Activated CD8-positive, alpha-beta memory T cell treated with anti-CD3 and anti-CD28 coated beads, Interleukin-2, amount 50 U/mL, for 1 hour (primary cell): Measurements from ENCODE around the gene PPP1R16B.
A peak's percentile ranks its signal among the peaks of the same experiment; 100 is the strongest.

ENCODE experiments used
- DNase-seq: peaks from one replicate; pipeline ENCODE4 v3.0.0-alpha.2; 2020; ENCODE audit errors: extremely low read depth

PPP1R16B gene

DNA sequence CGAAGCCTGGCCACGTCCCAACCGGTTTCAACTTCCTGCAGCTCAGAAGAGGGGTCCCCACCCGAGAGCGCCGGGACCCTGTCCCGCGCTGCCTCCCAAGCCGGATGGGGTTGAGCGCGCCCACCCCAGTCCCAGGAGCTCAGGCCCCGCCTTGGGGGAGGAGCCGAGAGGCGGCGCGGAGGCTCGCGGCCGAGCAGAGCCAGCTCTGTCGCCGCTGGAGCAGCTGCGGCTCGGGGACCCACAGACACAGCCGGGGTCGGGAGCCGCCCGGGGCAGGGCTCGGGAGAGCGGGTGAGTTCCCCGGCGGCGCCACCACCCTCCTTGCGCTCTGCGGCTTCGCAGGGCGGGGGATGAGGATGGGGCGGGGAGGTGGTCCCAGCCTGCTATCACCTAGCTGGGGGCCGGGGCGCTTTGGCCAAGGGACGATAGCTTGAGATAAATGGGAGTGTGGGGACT is at the start of gene PPP1R16B:
Gene PPP1R16B, plus strand, starts transcription at position 196 of the 456 bp plus-strand sequence. CDS start 30,229 bp downstream, outside the sequence.
- DNase-seq, result peak; percentile 59

DNA sequence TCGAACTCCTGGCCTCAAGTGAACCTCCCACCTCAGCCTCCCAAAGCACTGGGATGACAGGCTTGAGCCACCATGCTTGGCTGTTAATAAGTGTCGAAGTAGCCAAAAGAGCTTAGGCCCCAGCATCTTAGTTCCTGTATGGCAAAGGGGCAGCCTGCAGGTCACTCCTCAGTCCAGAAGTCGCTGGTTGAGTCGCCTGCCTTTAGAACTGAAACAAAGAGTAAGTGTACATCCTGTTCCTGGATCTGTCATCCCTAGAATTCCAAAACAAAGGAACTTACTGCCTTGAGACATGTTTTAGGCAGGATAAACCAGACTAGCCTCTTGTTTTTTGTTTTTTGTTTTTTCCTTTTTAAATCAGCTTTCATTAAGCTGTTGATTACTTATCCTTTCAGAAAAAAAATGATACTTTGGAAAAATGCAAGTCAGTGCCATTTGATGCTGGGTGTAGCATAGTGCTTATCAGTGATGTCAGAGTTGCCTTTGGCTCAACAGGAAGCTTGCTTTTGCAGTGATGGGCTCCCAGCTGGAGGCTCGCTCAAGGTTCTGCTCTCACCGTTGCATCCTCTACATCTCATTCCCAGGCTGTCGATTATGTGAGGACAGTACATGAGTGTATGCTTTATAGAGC is 48.2 kb upstream of the PPP1R16B start:
- DNase-seq, result no peak

DNA sequence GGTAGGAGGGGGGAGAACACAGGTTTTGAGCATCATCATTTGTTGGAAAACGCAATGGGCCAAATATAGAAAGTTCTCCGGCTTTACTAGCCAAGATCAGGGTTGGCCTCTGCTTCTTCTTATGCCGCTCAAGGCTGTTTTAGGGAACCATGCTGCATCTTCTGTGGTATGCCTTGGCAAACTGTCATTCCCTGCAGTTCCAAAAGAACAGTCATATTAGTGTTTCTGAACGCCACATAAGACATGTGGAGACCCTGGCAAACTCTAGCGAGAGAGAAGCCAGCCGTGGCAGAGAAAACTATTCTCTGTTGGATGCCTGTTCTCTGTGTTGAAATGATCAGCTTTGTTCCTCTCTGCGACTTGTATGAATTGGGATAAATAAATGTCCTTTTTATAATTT is 46.4 kb upstream of the PPP1R16B start:
- no peak for DNase-seq

DNA sequence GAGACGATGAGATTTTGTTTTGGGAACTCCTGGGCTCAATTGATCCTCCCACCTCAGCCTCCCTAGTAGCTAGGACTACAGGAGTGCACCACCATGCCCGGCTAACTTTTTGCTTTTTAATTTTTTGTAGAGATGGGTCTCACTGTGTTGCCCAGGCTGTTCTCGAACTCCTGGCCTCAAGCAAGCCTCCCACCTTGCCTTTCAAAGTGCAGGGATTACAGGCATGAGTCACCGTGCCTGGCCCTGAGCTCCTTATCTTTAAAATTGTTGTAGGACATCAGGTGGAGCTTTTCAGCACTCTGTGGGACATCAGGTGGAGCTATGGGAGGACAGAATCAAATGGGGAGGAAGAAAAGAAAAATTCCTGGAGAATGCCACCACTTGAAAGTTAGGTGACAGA is 44.5 kb upstream of the PPP1R16B start:
- no peak for DNase-seq

DNA sequence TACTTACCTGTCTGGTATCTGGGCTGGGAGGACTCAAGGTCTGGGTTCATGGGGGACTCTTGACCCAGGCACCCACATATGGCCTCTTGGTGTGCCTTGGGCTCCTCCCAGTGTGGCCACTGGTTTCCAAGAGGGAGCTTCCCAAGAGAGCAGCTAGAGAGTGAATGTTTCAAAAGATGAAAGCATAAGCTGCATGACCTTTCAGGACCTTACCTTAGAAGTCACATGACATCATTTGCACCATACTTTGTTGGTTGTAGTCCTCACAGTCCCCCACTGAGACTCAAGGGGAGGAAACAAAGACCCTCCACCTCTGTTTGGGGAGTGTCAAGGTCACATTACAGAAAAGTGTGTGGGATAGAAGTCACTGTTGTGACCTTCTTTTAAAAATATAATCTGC is 43.3 kb upstream of the PPP1R16B start:
- no peak for DNase-seq

DNA sequence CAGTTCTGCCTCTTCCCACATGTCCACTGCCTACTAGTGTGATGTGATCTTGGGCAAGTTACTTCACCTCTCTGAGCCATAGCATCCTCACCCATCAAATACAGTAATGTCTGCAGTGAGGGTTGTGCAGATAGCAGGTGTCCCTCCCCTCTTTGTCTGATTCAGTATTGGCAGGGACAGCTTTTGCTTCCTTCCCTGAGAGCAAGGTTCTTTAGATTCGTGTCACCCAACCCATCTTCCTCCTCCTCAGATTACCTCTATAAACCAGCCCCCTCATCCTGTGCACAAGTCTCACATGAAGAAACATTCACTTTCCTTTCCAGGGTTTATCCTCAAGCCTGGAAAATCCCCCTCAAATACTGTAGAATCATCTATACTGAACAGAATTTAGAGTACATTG is 41.9 kb upstream of the PPP1R16B start:
- no peak for DNase-seq

DNA sequence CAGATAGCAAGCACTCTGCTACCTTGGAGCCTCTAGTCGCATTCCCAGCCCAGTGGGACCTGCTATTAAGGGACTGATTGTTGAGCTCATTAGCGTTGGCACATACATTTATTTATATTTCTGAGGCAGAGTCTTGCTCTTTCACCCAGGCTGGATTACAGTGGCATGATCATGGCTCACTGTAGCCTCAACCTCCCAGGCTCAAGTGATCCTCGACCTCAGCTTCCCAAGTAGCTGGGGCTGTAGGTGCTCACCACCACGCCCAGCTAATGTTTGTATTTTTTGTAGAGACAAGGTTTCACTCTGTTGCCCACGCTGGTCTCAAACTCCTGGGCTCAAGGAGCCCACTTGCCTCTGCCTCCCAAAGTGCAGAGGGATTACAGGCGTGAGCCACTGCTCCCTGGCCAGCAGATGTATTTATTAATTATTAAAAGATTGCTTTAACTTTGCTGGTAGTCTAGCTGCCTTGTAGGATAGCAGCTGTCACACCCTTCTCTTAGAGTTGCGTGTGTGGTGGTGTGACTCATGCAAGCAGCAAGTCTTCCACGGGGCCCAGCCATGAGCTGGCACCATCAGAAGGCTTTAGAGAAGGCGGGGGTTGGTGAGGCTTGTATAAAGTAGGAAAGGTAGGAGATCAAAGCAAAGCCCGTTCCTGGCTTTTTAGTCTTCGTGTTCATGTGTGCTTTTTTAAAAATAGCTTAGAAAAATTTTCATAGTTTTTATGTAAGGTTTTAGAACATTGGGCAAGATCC is 40.8 kb upstream of the PPP1R16B start:
- DNase-seq, result no peak

DNA sequence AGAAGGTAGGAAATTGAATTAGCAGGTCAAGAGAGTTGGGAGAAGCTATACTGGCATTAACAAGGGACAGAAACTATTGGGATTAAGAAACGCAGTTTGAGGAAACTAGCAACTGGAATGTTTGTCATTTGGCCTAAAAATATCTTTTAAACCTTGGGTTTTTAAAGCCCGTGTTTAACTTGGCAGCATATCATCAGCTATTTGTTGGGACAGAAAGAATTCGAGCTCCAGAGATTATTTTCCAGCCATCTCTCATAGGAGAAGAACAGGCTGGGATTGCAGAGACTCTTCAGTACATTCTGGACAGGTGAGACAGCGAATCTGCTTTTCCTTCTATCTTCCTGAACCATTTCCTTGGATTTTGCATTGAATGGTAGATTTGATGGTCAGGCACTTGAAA is 39.4 kb upstream of the PPP1R16B start:
- no peak for DNase-seq

DNA sequence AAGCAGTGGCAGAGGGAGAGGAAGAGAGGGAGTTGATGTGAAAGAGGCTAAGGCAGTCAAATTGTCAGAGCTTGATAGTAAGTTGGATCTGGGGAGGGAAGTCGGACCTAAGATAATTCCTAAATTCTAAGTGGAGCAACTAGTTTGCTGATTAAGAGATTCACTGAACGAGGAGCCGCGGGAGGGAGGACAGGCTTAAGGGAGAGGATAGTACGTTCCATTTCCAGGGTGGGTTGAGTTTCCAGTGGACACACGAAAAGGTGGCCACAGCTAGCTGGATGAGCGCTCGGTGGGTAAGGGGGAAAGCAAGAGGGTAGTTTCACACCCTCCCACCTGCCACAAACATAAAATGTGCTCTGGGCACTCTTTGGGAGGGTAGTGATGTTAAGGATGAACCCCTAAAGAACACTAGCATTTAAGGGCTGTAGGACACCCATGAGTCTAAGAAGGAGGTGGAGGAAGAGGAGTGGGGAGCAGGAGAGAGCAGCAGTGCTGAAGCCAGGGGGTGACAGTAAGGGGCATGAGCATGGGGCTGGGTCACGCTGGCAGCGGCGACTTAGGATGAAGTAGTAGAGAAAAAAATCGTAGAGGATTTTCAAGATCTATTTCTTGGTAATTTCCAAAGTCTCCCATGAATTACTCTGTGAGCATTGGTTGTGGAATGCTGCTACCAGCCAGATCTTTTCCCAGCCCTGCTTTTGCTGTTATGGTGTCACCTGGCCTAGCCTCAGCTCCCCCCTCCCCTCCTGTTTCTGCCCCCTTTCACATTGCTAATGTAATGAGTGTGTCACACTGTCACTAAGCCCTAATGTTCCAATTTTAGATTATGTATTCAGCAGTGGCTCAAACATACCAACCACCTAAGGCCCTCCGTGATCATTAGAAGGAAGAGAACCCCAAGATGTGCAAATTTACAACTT is 35.9 kb upstream of the PPP1R16B start:
- DNase-seq, result no peak

DNA sequence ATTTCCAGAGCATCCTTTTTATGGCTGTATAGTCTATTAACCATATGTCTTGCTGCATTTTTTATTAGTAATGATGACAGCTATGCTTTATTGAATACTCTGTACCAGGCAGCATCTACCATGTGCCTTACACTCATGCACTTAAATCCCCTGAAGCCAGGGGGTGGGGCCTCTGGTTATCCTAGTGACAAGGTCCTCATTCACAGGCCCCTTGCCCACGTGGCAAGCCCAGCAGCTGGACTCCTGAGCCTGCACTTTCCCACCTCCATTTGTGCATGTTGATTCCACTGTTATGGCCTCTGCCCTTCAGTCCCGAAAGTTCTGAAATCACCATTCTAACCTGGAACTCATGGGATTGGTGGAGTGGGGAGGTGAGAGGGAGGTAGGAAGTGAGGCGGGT is 35.0 kb upstream of the PPP1R16B start:
- DNase-seq, result no peak

DNA sequence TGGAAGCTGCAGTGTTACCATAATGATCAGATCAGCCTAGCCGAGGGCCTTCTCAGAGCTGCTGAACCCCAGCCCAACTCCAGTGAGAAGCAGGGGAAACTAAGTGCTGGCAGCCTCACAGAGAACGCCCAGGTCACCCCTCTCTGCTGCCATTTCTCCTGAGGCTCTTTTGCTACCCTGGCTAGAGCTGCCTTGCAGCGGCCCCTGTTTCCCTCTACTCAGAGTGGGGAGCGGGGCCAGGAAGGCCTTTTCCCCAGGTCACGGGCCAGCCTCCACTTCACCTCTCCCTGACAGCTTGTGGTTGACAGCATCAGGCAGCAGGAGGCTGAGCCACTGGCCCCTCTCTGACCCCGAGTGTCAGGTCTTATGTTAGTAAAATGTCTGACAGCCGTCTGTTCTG is 34.5 kb upstream of the PPP1R16B start:
- no peak for DNase-seq

DNA sequence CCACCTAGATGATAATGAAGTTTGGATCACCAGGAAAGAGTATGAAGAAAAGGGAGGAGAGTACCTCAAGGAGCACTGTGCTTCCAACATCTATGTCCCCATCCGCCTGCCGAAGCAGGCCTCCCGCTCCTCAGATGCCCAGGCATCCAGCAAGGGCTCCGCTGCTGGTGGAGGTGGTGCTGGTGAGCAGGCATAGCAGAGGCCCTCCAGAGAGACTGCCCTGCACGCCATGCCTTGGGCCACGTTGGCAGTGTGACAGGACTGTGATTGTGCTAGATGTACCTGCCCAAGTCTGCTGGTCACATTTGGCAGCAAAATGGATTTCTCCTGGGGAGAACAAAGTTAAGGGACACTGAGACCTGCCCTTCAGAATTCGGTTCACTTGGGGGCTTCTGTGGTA is 33.9 kb upstream of the PPP1R16B start:
- no peak for DNase-seq

DNA sequence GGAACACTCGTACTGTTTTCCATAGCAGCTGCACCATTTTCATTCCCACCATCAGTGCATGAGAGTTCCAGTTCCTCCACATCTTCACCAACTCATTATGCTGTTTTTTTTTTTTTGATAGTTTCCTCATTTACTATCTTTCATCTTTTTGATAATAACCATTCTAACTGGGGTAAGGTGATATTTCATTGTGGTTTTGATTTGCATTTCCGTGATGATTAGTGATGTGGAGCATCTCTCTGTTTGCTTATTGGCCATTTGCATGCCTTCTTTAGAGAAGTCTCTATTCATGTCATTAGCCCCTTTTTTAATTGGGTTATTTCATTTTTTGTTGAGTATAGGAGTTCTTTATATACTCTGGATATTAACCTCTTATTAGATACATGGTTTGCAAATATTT is 31.3 kb upstream of the PPP1R16B start:
- no peak for DNase-seq

DNA sequence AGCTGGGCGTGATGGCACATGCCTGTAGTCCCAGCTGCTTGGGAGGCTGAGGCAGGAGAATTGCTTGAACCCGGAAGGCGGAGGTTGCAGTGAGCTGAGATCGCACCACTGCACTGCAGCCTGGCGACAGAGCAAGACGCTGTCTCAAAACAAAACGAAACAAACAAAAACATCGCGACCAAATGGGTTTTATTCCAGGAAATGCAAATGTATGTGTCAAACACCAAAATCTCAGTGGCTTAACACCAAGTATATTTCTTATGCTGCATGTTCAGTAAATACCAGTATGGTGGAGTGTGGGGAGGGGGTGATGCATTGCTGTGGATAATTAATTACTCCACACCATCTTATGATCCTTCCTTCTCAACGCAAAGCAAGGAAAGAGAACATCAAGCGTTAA is 29.1 kb upstream of the PPP1R16B start:
- DNase-seq, result no peak

DNA sequence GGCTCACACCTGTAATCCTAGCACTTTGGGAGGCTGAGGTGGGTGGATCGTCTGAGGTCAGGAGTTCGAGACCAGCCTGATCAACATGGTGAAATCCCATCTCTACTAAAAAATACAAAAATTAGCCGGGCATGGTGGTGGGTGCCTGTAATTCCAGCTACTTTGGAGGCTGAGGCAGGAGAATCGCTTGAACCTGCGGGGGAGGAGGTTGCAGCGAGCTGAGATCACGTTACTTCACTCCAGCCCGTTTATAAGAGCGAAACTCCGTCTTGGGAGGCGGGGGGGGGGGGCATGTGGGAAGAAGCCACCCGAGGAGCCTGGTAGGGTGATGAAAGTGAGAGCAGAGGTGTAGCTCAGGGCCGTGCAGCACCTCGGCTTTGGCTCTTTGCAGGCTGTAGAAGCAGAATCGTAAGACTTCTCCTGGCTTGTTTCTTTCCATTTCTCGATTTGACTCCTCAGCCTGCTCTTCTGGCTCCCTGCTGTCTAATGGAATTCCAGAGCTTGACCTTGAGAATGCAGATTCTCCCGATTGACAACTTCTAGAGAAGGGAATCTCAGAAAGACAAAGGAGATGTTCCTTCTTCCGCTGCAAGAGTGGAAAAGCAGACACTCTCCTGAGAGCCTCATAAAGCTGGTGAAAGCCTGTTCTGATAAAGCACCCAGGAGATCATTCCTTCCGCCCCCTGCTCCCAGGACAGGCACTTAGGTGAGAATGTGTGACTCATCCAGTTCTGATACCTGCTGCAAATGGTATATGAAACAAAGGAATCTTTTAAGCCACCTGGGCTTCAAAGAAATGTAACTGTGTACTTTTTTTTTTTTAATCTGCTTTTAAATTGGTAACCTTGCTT is 26.0 kb upstream of the PPP1R16B start:
- no peak for DNase-seq

DNA sequence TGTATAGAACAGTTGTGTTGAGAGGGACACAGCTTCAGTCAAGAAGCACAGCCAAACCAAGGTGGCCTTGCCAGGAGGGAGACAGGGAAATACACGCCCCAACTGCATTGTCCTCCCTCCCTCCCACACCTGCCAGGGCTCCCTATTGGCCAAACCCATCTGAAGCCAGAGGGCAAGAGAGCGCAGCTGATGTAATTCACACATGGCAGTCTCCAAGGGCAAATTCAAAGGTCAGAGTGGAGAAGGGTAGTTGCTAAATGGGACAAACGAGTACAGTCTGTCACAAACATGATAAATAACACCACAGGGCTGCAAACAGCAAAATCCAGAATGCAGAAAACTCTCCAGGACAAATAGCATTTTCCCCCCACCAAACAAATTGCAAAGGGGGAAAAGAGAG is 23.2 kb upstream of the PPP1R16B start:
- DNase-seq, result no peak

DNA sequence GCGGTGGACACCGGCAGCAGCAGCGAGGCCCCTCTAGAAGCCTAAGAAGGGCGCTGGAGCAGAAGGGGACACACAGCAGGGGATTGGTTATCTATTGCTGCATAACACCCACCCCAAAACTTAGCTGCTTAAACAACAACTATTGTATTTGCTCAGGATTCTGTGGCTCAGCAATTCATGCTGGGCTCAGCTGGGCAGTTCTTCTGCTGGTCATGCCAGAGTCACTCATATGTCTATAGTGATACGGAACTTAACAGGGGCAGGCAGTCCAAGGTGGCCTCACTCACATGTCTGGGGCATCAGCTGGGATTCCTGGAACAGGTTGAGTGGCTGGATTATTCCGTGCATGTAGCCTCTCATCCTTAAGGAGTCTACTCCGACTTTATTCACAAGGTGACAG is 17.6 kb upstream of the PPP1R16B start:
- DNase-seq, result no peak

DNA sequence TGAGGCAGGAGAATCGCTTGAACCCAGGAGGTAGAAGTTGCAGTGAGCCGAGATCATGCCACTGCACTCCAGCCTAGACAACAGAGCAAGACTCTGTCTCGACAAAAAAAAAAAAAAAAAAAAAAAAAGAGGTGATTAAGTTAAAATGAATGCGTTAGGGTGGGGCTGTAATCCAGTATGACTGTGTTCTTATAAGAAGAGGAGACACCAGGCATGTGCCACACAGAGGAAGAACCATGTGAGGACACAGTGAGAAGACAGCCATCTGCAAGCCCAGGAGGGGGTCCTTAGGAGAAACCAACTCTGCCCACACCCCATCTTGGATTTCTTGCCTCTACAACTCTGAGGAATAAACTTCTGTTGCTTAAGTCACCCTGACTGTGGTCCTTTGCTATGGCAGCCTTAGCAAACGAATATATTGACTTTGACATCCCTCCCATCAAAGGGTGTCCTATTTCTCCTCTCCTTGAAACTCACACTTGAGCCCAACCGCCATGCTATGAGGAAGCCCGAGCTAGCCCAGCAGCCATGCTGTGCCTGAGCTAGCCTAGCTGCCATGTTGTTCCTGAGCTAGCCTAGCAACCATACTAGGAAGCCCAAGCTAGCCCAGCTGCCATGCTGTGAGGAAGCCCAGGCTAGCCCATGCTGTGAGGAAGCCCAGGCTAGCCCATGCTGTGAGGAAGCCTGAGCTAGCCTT is 15.8 kb upstream of the PPP1R16B start:
- DNase-seq, result no peak

DNA sequence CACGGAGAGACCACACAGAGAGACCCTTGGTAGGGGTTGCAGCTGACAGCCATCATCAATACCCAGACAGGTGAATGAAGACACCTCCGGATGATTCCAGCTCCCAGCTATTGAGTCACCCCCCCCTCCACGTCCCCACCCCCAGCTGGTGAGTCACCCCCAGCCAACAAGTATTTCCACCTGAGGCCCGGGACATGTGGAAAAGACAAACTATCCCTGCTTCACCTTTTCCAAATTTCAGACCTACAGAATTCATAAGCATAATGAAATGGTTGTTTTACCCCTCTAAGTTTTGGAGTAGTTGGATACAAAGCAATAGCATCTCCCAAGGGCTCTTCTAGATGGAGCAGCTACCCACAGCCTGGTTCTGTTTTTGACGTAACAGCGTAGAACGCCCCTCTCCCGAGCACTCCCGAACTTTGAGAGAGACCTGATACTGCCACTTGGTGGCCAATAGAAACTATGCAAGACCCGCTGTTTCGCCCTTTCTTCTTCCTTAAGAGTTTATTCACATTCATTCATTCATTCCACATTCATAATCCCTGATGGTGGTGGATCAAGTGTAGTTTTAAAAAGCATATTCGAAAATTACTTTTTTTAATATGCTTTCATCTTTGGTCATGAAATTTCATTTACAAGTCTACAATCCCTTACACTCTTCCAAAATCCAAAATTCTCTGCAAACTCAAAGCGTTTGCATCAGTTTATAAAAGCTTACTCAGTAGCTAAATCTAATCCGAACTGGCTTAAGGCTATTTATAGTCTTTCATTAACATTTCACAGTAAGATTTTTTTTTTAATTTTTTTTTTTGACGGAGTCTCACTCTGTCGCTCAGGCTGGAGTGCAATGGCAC is 15.1 kb upstream of the PPP1R16B start:
- no peak for DNase-seq

DNA sequence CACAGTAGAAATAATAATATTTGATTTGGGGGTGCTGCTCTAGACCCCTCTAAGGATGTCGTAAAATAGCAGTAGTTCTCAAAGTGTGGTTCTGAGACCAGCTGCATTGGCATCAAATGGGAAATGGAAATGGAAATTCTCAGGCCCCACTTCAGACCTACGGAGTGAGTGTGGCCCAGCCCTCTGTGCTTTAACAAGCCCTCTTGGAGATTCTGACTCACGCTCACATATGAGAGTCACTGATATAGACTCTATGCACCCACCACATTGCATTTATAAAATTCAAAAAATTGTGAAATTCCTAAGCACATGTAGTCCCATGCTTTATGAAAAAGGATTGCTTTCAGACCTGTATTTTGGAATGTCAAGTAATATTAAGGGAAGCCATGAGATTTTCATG is 14.2 kb upstream of the PPP1R16B start:
- DNase-seq, result no peak
